B cell (primary cell): ENCODE measurements around the gene EHBP1. TPM values are rescaled to one million over a fixed set of nuclear protein-coding genes. Genes with fewer than 3 reads are reported as not detected.
A peak's percentile ranks its signal among the peaks of the same experiment; 100 is the strongest.

ENCODE experiments used
- ATAC-seq: fragments of 200-7000 bp; cut with Tn5 transposase; one replicate; pipeline ENCODE4 v1.10.0; 2021; ENCODE audit warnings: low read depth, mild to moderate bottlenecking, moderate number of reproducible peaks, moderate library complexity
- CTCF ChIA-PET: fragments of 350-600 bp; sonication (Branson Sonifier 250); formaldehyde crosslinking; loops from one replicate; lab custom pipeline; 2021; ENCODE audit warnings: antibody characterized with exemption, inconsistent platforms; lab: Charles Lee
- POLR2A ChIA-PET: fragments of 350-600 bp; sonication (Branson Sonifier 250); formaldehyde crosslinking; loops from one replicate; lab custom pipeline; 2021; ENCODE audit warnings: antibody characterized with exemption; lab: Charles Lee
- DNase-seq: peaks from one replicate; pipeline ENCODE4 v3.0.0; 2013
- H2AFZ ChIP-seq: 2 replicates; pipeline ENCODE4 v1.6.1; 2012; ENCODE audit warnings: mild to moderate bottlenecking, low read depth, low read length; ENCODE audit not compliant: insufficient read depth, poor library complexity, severe bottlenecking
- H3K27ac ChIP-seq, 2 donors: 1 replicate in 1 of 2; 2 replicates in 1 of 2; pipeline ENCODE4 v1.5.1; 2012 to 2013; ENCODE audit warnings: low read length in 2 of 2, mild to moderate bottlenecking in 2 of 2, moderate library complexity in 1 of 2
- H3K27me3 ChIP-seq, 4 experiments: fragments of 200-600 bp in 1 of 4; sonication (generic) in 1 of 4; replicated peaks in 1 of 4; 1 replicate in 2 of 4; 2 replicates in 2 of 4; pipeline versions ENCODE4 v1.6.1 to v1.7.0; 2013 to 2016; ENCODE audit warnings: low read length in 3 of 4, mild to moderate bottlenecking in 2 of 4, mixed read lengths in 1 of 4, moderate library complexity in 1 of 4; ENCODE audit not compliant: insufficient read depth in 4 of 4, control insufficient read depth in 3 of 4; ENCODE audit errors: control extremely low read depth in 1 of 4
- H3K36me3 ChIP-seq, 2 experiments: replicated peaks in 1 of 2; 1 replicate in 1 of 2; 2 replicates in 1 of 2; pipeline versions ENCODE4 v1.6.1 to v1.7.1; 2013; ENCODE audit warnings: low read length in 1 of 2; ENCODE audit not compliant: insufficient read depth in 2 of 2, control insufficient read depth in 1 of 2; ENCODE audit errors: control extremely low read depth in 1 of 2, extremely low read depth in 1 of 2
- H3K4me1 ChIP-seq, 2 donors: fragments of 200-600 bp in 1 of 2; sonication (generic) in 1 of 2; 1 replicate in 1 of 2; 2 replicates in 1 of 2; pipeline versions ENCODE4 v1.5.1 to v1.6.1; 2013 to 2017; ENCODE audit warnings: low read length in 2 of 2; ENCODE audit not compliant: control insufficient read depth in 2 of 2, insufficient read depth in 2 of 2
- H3K4me2 ChIP-seq: replicated peaks from 2 replicates; pipeline ENCODE3; 2012; ENCODE audit warnings: mild to moderate bottlenecking, low read depth, low read length; ENCODE audit not compliant: poor library complexity, severe bottlenecking
- H3K4me3 ChIP-seq, 5 experiments: fragments of 200-600 bp in 1 of 5; sonication (generic) in 1 of 5; 1 replicate in 3 of 5; 2 replicates in 2 of 5; pipeline versions ENCODE4 v1.5.1 to v1.7.0; 2011 to 2016; ENCODE audit warnings: low read length in 4 of 5, mild to moderate bottlenecking in 4 of 5, low read depth in 2 of 5, control low read depth in 1 of 5, moderate library complexity in 1 of 5; ENCODE audit not compliant: insufficient read depth in 1 of 5; ENCODE audit errors: control extremely low read depth in 1 of 5, extremely low read depth in 1 of 5
- H3K79me2 ChIP-seq: fragments of 200-600 bp; sonication (generic); one replicate; pipeline ENCODE4 v1.6.0; 2016; ENCODE audit warnings: low read length; ENCODE audit not compliant: control insufficient read depth, insufficient read depth
- H3K9ac ChIP-seq: fragments of 200-600 bp; sonication (generic); 2 replicates; pipeline ENCODE4 v1.6.1; 2017; ENCODE audit warnings: mild to moderate bottlenecking, low read length, moderate library complexity
- H3K9me3 ChIP-seq, 3 donors: one replicate each; pipeline versions ENCODE4 v1.6.1 to v1.7.1; 2013; ENCODE audit warnings: low read length in 2 of 3; ENCODE audit not compliant: control insufficient read depth in 2 of 3, insufficient read depth in 1 of 3; ENCODE audit errors: control extremely low read depth in 1 of 3
- H4K20me1 ChIP-seq: 2 replicates; pipeline ENCODE4 v1.6.0; 2012; ENCODE audit warnings: mild to moderate bottlenecking, low read length; ENCODE audit not compliant: insufficient read depth, control insufficient read depth, poor library complexity, severe bottlenecking
- H3K27ac Mint-ChIP-seq: one replicate; pipeline ENCODE4 v1.8.0; 2021; ENCODE audit warnings: mixed read lengths
- H3K27me3 Mint-ChIP-seq: one replicate; pipeline ENCODE4 v1.8.0; 2021; ENCODE audit warnings: mixed read lengths
- H3K4me1 Mint-ChIP-seq: one replicate; pipeline ENCODE4 v1.8.0; 2021; ENCODE audit warnings: mixed read lengths
- H3K4me3 Mint-ChIP-seq: one replicate; pipeline ENCODE4 v1.8.0; 2021; ENCODE audit warnings: mixed read lengths
- H3K9me3 Mint-ChIP-seq: one replicate; pipeline ENCODE4 v1.8.0; 2022; ENCODE audit warnings: mixed read lengths; ENCODE audit not compliant: insufficient read depth
- CTCF ChIP-seq: fragments of 200-600 bp; IDR thresholded peaks from one replicate; pipeline ENCODE4 v1.8.0; 2022; ENCODE audit warnings: antibody characterized with exemption, mild to moderate bottlenecking
- EZH2 ChIP-seq: IDR thresholded peaks from 2 replicates; pipeline ENCODE4 v1.6.1; 2012; ENCODE audit warnings: borderline replicate concordance, low read depth, mild to moderate bottlenecking, moderate library complexity, low read length; ENCODE audit not compliant: insufficient read depth, poor library complexity, severe bottlenecking
- WGBS: methylation state at CpG from one replicate; pipeline ENCODE4 v1.1.5; 2013; ENCODE audit warnings: missing lambda C conversion rate; ENCODE audit not compliant: insufficient coverage; 5-methylcytosine and 5-hydroxymethylcytosine counted together
- intact Hi-C: fragments of 100-400 bp; cut with micrococcal nuclease; formaldehyde crosslinking; loops from one replicate; pipeline ENCODE4 v1.10.0; 2022
- polyA plus RNA-seq: library from polyadenylated mRNA; depleted of rRNA; stranded (reverse); fragments of >200 nt; gene quantifications from 2 replicates; pipeline ENCODE4 v1.2.3, GENCODE V29; 2012
- total RNA-seq, 2 donors: library from RNA; stranded (reverse); fragments of 120-200 nt in 1 of 2; gene quantifications; 1 replicate in 1 of 2; 2 replicates in 1 of 2; pipeline versions ENCODE4 v1.2.3 to v1.2.4, GENCODE V29; 2013 to 2022

EHBP1 gene
- total and polyA plus RNA-seq, 2 donors (not counting 1 experiment from before 2014, with no cell fraction given) = 8.8 to 34.7 TPM

GRCh38 chr2:63053081-63053888 is 347.8 kb downstream of the EHBP1 start:
- peak; percentile 46 for DNase-seq

More at GRCh38 chr2:63053081-63053888, 347.8 kb downstream of the EHBP1 start:
- intact Hi-C loops = loop anchor here (5.0 kb wide), 1 partner anchor 346 kb away; the partner anchor contains the start of gene EHBP1
- H3K9me3 Mint-ChIP-seq = no peaks in the 10 kb centered on the region
- H3K9ac ChIP-seq = peak overlapping the region; percentile 45
- TF ChIP-seq CTCF (no peak), EZH2 (no peak)
- H3K27me3 ChIP-seq = peaks cover 0 to 98% (median 84%) of the 10 kb centered on the region in 4 experiments
- H2AFZ ChIP-seq = peak overlapping the region; percentile 22
- ChIA-PET POLR2A (no interaction called here), CTCF (no interaction called here)
- H3K27ac ChIP-seq = no peak overlapping the region
- H3K36me3 ChIP-seq = no peaks in the 10 kb centered on the region
- H3K79me2 ChIP-seq = no peaks in the 10 kb centered on the region
- peak overlapping the region; percentile 41 for H3K27ac Mint-ChIP-seq
- H3K4me1 Mint-ChIP-seq = peaks cover 82% of the 10 kb centered on the region
- peaks cover 0 to 84% (median 7%) of the 10 kb centered on the region in 3 donors for H3K9me3 ChIP-seq
- H4K20me1 ChIP-seq = no peaks in the 10 kb centered on the region
- peak overlapping the region in 1 of 5 experiments; percentile 38 for H3K4me3 ChIP-seq
- peaks cover 94 to 95% of the 10 kb centered on the region in 2 donors for H3K4me1 ChIP-seq
- no peak for ATAC-seq
- 12% methylated on average over 26 of the region's 34 CpGs for WGBS
- peak overlapping the region; percentile 75 for H3K4me3 Mint-ChIP-seq
- H3K4me2 ChIP-seq = peak overlapping the region; percentile 84
- peaks cover 85% of the 10 kb centered on the region for H3K27me3 Mint-ChIP-seq
